ENCODE measurements around the gene LIN28A.

- TF ChIP-seq ZFP41 (tag by site-specific recombination; IDR thresholded peaks at IDR 0.05; ENCODE audit: borderline replicate concordance) (no peak), HOXC10 (CRISPR knock-in tag; IDR thresholded peaks at IDR 0.05) (no peak), CTCF (tag by site-specific recombination; IDR thresholded peaks at IDR 0.05) (no peak), ZNF274 (IDR thresholded peaks at IDR 0.05; ENCODE audit: low read length) (no peak), ZNF274 (tag by site-specific recombination; IDR thresholded peaks at IDR 0.05; ENCODE audit: borderline replicate concordance) (no peak)
Observed at GRCh38 chr1:26429721-26430120, 19.1 kb downstream of the LIN28A start.

All from HEK293 (cell line).